ENCODE data around the gene MIGA2.

MIGA2 gene

GRCh38 chr9:129060991-129061390, 24.6 kb downstream of the MIGA2 start:
- no peaks in the 10 kb centered on the region for H3K9me3 ChIP-seq (ENCODE audit: control insufficient read depth in 2 of 2, low read length in 2 of 2)
- peaks cover 34 to 43% of the 10 kb centered on the region in 2 donors for H3K36me3 ChIP-seq (ENCODE audit: control insufficient read depth in 2 of 2, insufficient read depth in 2 of 2, low read length in 2 of 2)
- H3K9ac ChIP-seq (ENCODE audit: low read length in 2 of 2) = no peak overlapping the region
- no peaks in the 10 kb centered on the region for H3K4me1 ChIP-seq (ENCODE audit: control insufficient read depth, insufficient read depth, low read length)
- no peaks in the 10 kb centered on the region for H3K27me3 ChIP-seq (ENCODE audit: control insufficient read depth in 1 of 2, insufficient read depth in 2 of 2, low read length in 2 of 2)
- no peak overlapping the region for H3K4me3 ChIP-seq (ENCODE audit: low read length in 2 of 2)
- no peak overlapping the region for H3K27ac ChIP-seq (ENCODE audit: low read length)

GRCh38 chr9:129063061-129063460, 26.6 kb downstream of the MIGA2 start:
- peaks cover 38 to 44% of the 10 kb centered on the region in 2 donors for H3K36me3 ChIP-seq (ENCODE audit: control insufficient read depth in 2 of 2, insufficient read depth in 2 of 2, low read length in 2 of 2)
- no peak overlapping the region for H3K9ac ChIP-seq (ENCODE audit: low read length in 2 of 2)
- H3K9me3 ChIP-seq (ENCODE audit: control insufficient read depth in 2 of 2, low read length in 2 of 2) = no peaks in the 10 kb centered on the region
- no peak overlapping the region for H3K27ac ChIP-seq (ENCODE audit: low read length)
- H3K27me3 ChIP-seq (ENCODE audit: control insufficient read depth in 1 of 2, insufficient read depth in 2 of 2, low read length in 2 of 2) = no peaks in the 10 kb centered on the region
- H3K4me1 ChIP-seq (ENCODE audit: control insufficient read depth, insufficient read depth, low read length) = no peaks in the 10 kb centered on the region
- H3K4me3 ChIP-seq (ENCODE audit: low read length in 2 of 2) = no peak overlapping the region

GRCh38 chr9:129064499-129064908, 28.1 kb downstream of the MIGA2 start:
- H3K4me3 ChIP-seq (ENCODE audit: low read length in 2 of 2) = no peak overlapping the region
- no peaks in the 10 kb centered on the region for H3K4me1 ChIP-seq (ENCODE audit: control insufficient read depth, insufficient read depth, low read length)
- H3K9me3 ChIP-seq (ENCODE audit: control insufficient read depth in 2 of 2, low read length in 2 of 2) = no peaks in the 10 kb centered on the region
- peaks cover 36 to 42% of the 10 kb centered on the region in 2 donors for H3K36me3 ChIP-seq (ENCODE audit: control insufficient read depth in 2 of 2, insufficient read depth in 2 of 2, low read length in 2 of 2)
- no peak overlapping the region for H3K9ac ChIP-seq (ENCODE audit: low read length in 2 of 2)
- H3K27me3 ChIP-seq (ENCODE audit: control insufficient read depth in 1 of 2, insufficient read depth in 2 of 2, low read length in 2 of 2) = no peaks in the 10 kb centered on the region
- H3K27ac ChIP-seq (ENCODE audit: low read length) = no peak overlapping the region

- no peak overlapping the region for H3K27ac ChIP-seq (ENCODE audit: low read length)
- no peak overlapping the region for H3K4me3 ChIP-seq (ENCODE audit: low read length in 2 of 2)
- no peaks in the 10 kb centered on the region for H3K9me3 ChIP-seq (ENCODE audit: control insufficient read depth in 2 of 2, low read length in 2 of 2)
- no peak overlapping the region for H3K9ac ChIP-seq (ENCODE audit: low read length in 2 of 2)
- no peaks in the 10 kb centered on the region for H3K27me3 ChIP-seq (ENCODE audit: control insufficient read depth in 1 of 2, insufficient read depth in 2 of 2, low read length in 2 of 2)
- H3K36me3 ChIP-seq (ENCODE audit: control insufficient read depth in 2 of 2, insufficient read depth in 2 of 2, low read length in 2 of 2) = peaks cover 24 to 29% of the 10 kb centered on the region in 2 donors
- no peaks in the 10 kb centered on the region for H3K4me1 ChIP-seq (ENCODE audit: control insufficient read depth, insufficient read depth, low read length)
These were observed 31.7 kb downstream of the MIGA2 start for GRCh38 chr9:129068110-129068509.

- Histone ChIP-seq H3K36me3 (ENCODE audit: control insufficient read depth in 2 of 2, insufficient read depth in 2 of 2, low read length in 2 of 2) (peaks cover 22 to 23% of the 10 kb centered on the region in 2 donors), H3K9me3 (ENCODE audit: control insufficient read depth in 2 of 2, low read length in 2 of 2) (no peaks in the 10 kb centered on the region), H3K4me3 (ENCODE audit: low read length in 2 of 2) (no peak overlapping the region), H3K9ac (ENCODE audit: low read length in 2 of 2) (no peak overlapping the region), H3K4me1 (ENCODE audit: control insufficient read depth, insufficient read depth, low read length) (no peaks in the 10 kb centered on the region), H3K27me3 (ENCODE audit: control insufficient read depth in 1 of 2, insufficient read depth in 2 of 2, low read length in 2 of 2) (no peaks in the 10 kb centered on the region), H3K27ac (ENCODE audit: low read length) (no peak overlapping the region)
These were observed 32.8 kb downstream of the MIGA2 start for GRCh38 chr9:129068990-129069861.

- Histone ChIP-seq H3K4me1 (ENCODE audit: control insufficient read depth, insufficient read depth, low read length) (no peaks in the 10 kb centered on the region), H3K27me3 (ENCODE audit: control insufficient read depth in 1 of 2, insufficient read depth in 2 of 2, low read length in 2 of 2) (no peaks in the 10 kb centered on the region), H3K4me3 (ENCODE audit: low read length in 2 of 2) (no peak overlapping the region), H3K27ac (ENCODE audit: low read length) (no peak overlapping the region), H3K9ac (ENCODE audit: low read length in 2 of 2) (no peak overlapping the region), H3K9me3 (ENCODE audit: control insufficient read depth in 2 of 2, low read length in 2 of 2) (no peaks in the 10 kb centered on the region), H3K36me3 (ENCODE audit: control insufficient read depth in 2 of 2, insufficient read depth in 2 of 2, low read length in 2 of 2) (peaks cover 19 to 23% of the 10 kb centered on the region in 2 donors)
These were observed 33.6 kb downstream of the MIGA2 start for GRCh38 chr9:129069862-129070641.

- Histone ChIP-seq H3K9me3 (ENCODE audit: control insufficient read depth in 2 of 2, low read length in 2 of 2) (no peaks in the 10 kb centered on the region), H3K36me3 (ENCODE audit: control insufficient read depth in 2 of 2, insufficient read depth in 2 of 2, low read length in 2 of 2) (peaks cover 14 to 18% of the 10 kb centered on the region in 2 donors), H3K4me3 (ENCODE audit: low read length in 2 of 2) (no peak overlapping the region), H3K27ac (ENCODE audit: low read length) (no peak overlapping the region), H3K27me3 (ENCODE audit: control insufficient read depth in 1 of 2, insufficient read depth in 2 of 2, low read length in 2 of 2) (no peaks in the 10 kb centered on the region), H3K9ac (ENCODE audit: low read length in 2 of 2) (no peak overlapping the region), H3K4me1 (ENCODE audit: control insufficient read depth, insufficient read depth, low read length) (no peaks in the 10 kb centered on the region)
These were observed 34.5 kb downstream of the MIGA2 start for GRCh38 chr9:129070696-129071525.

GRCh38 chr9:129071526-129072126, 35.2 kb downstream of the MIGA2 start:
- Histone ChIP-seq H3K4me1 (ENCODE audit: control insufficient read depth, insufficient read depth, low read length) (no peaks in the 10 kb centered on the region), H3K27me3 (ENCODE audit: control insufficient read depth in 1 of 2, insufficient read depth in 2 of 2, low read length in 2 of 2) (no peaks in the 10 kb centered on the region), H3K9me3 (ENCODE audit: control insufficient read depth in 2 of 2, low read length in 2 of 2) (no peaks in the 10 kb centered on the region), H3K27ac (ENCODE audit: low read length) (no peak overlapping the region), H3K4me3 (ENCODE audit: low read length in 2 of 2) (no peak overlapping the region), H3K36me3 (ENCODE audit: control insufficient read depth in 2 of 2, insufficient read depth in 2 of 2, low read length in 2 of 2) (peaks cover 12 to 18% of the 10 kb centered on the region in 2 donors), H3K9ac (ENCODE audit: low read length in 2 of 2) (no peak overlapping the region)

- H3K9me3 ChIP-seq (ENCODE audit: control insufficient read depth in 2 of 2, low read length in 2 of 2) = no peaks in the 10 kb centered on the region
- no peaks in the 10 kb centered on the region for H3K27me3 ChIP-seq (ENCODE audit: control insufficient read depth in 1 of 2, insufficient read depth in 2 of 2, low read length in 2 of 2)
- no peaks in the 10 kb centered on the region for H3K4me1 ChIP-seq (ENCODE audit: control insufficient read depth, insufficient read depth, low read length)
- H3K27ac ChIP-seq (ENCODE audit: low read length) = no peak overlapping the region
- H3K4me3 ChIP-seq (ENCODE audit: low read length in 2 of 2) = no peak overlapping the region
- no peak overlapping the region for H3K9ac ChIP-seq (ENCODE audit: low read length in 2 of 2)
- peaks cover 12 to 18% of the 10 kb centered on the region in 2 donors for H3K36me3 ChIP-seq (ENCODE audit: control insufficient read depth in 2 of 2, insufficient read depth in 2 of 2, low read length in 2 of 2)
These were observed 35.7 kb downstream of the MIGA2 start for GRCh38 chr9:129072171-129072570.

- no peaks in the 10 kb centered on the region for H3K9me3 ChIP-seq (ENCODE audit: control insufficient read depth in 2 of 2, low read length in 2 of 2)
- H3K36me3 ChIP-seq (ENCODE audit: control insufficient read depth in 2 of 2, insufficient read depth in 2 of 2, low read length in 2 of 2) = peaks cover 7 to 8% of the 10 kb centered on the region in 2 donors
- H3K4me3 ChIP-seq (ENCODE audit: low read length in 2 of 2) = no peak overlapping the region
- no peaks in the 10 kb centered on the region for H3K4me1 ChIP-seq (ENCODE audit: control insufficient read depth, insufficient read depth, low read length)
- no peak overlapping the region for H3K9ac ChIP-seq (ENCODE audit: low read length in 2 of 2)
- H3K27ac ChIP-seq (ENCODE audit: low read length) = no peak overlapping the region
- no peaks in the 10 kb centered on the region for H3K27me3 ChIP-seq (ENCODE audit: control insufficient read depth in 1 of 2, insufficient read depth in 2 of 2, low read length in 2 of 2)
These were observed 37.0 kb downstream of the MIGA2 start for GRCh38 chr9:129073404-129073803.
